IMR-90 (cell line): ENCODE data around the gene WDR90. TPM values are rescaled to one million over a fixed set of nuclear protein-coding genes. Genes with fewer than 3 reads are reported as not detected.

Experiments used
- ATAC-seq: fragments of 200-7000 bp; cut with Tn5 transposase; 2 replicates; pipeline ENCODE4 v1.9.1; 2020; ENCODE audit warnings: low read depth, mild to moderate bottlenecking, moderate library complexity
- BruUV-seq: library from RNA; stranded (reverse); fragments of 400-500 nt; replicated peaks from 2 replicates; lab custom pipeline; 2021; lab: Mats Ljungman, UMichigan
- CTCF ChIA-PET: fragments of 300-600 bp; formaldehyde crosslinking; extraction: SDS; loops from one replicate; lab custom pipeline; 2021; ENCODE audit warnings: antibody characterized with exemption; lab: Yijun Ruan, JAX
- POLR2A ChIA-PET: fragments of 300-600 bp; sonication (Branson Sonifier 250); formaldehyde crosslinking; loops from one replicate; lab custom pipeline; 2022; ENCODE audit warnings: antibody characterized with exemption; ENCODE audit not compliant: unreplicated experiment; lab: Charles Lee
- DNase-seq: peaks from one replicate; pipeline ENCODE4 v3.0.0; 2013
- H2AFZ ChIP-seq: replicated peaks from 2 replicates; pipeline ENCODE3; 2013; ENCODE audit warnings: low read length, mild to moderate bottlenecking; ENCODE audit not compliant: poor library complexity
- H2AK5ac ChIP-seq: 2 replicates; pipeline ENCODE4 v1.6.1; 2013; ENCODE audit warnings: low read depth, low read length, inconsistent platforms
- H2AK9ac ChIP-seq: replicated peaks from 2 replicates; pipeline ENCODE3; 2013; ENCODE audit warnings: mild to moderate bottlenecking, low read depth, low read length, moderate library complexity; ENCODE audit not compliant: poor library complexity
- H2BK120ac ChIP-seq: 2 replicates; pipeline ENCODE4 v1.6.1; 2013; ENCODE audit warnings: low read depth, low read length, inconsistent platforms
- H2BK15ac ChIP-seq: 3 replicates; pipeline ENCODE4 v1.6.1; 2013; ENCODE audit warnings: low read depth, low read length, inconsistent platforms
- H2BK20ac ChIP-seq: 2 replicates; pipeline ENCODE4 v1.6.1; 2013; ENCODE audit warnings: low read depth, mild to moderate bottlenecking, inconsistent platforms, low read length, moderate library complexity
- H2BK5ac ChIP-seq: 2 replicates; pipeline ENCODE4 v1.6.1; 2013; ENCODE audit warnings: mild to moderate bottlenecking, low read depth, low read length, inconsistent platforms; ENCODE audit not compliant: poor library complexity, severe bottlenecking
- H3K14ac ChIP-seq: replicated peaks from 2 replicates; pipeline ENCODE4 v1.6.1; 2013; ENCODE audit warnings: low read depth, low read length, inconsistent platforms
- H3K18ac ChIP-seq: 2 replicates; pipeline ENCODE4 v1.6.1; 2013; ENCODE audit warnings: low read depth, low read length, control low read depth
- H3K23ac ChIP-seq: 2 replicates; pipeline ENCODE4 v1.6.1; 2013; ENCODE audit warnings: low read depth, low read length, inconsistent platforms
- H3K27ac ChIP-seq: 2 replicates; pipeline ENCODE4 v1.5.1; 2013; ENCODE audit warnings: mild to moderate bottlenecking, control low read depth, low read length; ENCODE audit not compliant: insufficient read depth
- H3K27me3 ChIP-seq: 2 replicates; pipeline ENCODE4 v1.6.1; 2013; ENCODE audit warnings: low read length; ENCODE audit not compliant: control insufficient read depth, insufficient read depth
- H3K36me3 ChIP-seq: 2 replicates; pipeline ENCODE4 v1.6.1; 2013; ENCODE audit warnings: low read length, mixed read lengths; ENCODE audit not compliant: control insufficient read depth, insufficient read depth
- H3K4ac ChIP-seq: 2 replicates; pipeline ENCODE4 v1.6.1; 2013; ENCODE audit warnings: low read depth, low read length, inconsistent platforms
- H3K4me1 ChIP-seq: 2 replicates; pipeline ENCODE4 v1.6.1; 2013; ENCODE audit warnings: low read length, mixed read lengths; ENCODE audit not compliant: control insufficient read depth, insufficient read depth
- H3K4me2 ChIP-seq: 2 replicates; pipeline ENCODE4 v1.6.1; 2013; ENCODE audit warnings: low read depth, mild to moderate bottlenecking, control low read depth, low read length, moderate library complexity
- H3K4me3 ChIP-seq: 2 replicates; pipeline ENCODE4 v1.5.1; 2013; ENCODE audit warnings: low read depth, mild to moderate bottlenecking, control low read depth, low read length, moderate library complexity; ENCODE audit not compliant: insufficient read depth
- H3K56ac ChIP-seq: 2 replicates; pipeline ENCODE4 v1.6.1; 2013; ENCODE audit warnings: low read length, inconsistent platforms; ENCODE audit not compliant: insufficient read depth; ENCODE audit errors: extremely low read depth
- H3K79me1 ChIP-seq, 2 experiments: 2 replicates each; pipeline ENCODE4 v1.6.1; 2013; ENCODE audit warnings: low read length in 2 of 2, inconsistent platforms in 1 of 2, low read depth in 1 of 2
- H3K9ac ChIP-seq: 2 replicates; pipeline ENCODE4 v1.6.1; 2013; ENCODE audit warnings: low read depth, low read length, control low read depth
- H3K9me1 ChIP-seq: 2 replicates; pipeline ENCODE4 v1.6.1; 2013; ENCODE audit warnings: low read length, inconsistent platforms; ENCODE audit not compliant: insufficient read depth
- H3K9me3 ChIP-seq: 2 replicates; pipeline ENCODE4 v1.6.1; 2013; ENCODE audit warnings: low read length; ENCODE audit not compliant: control insufficient read depth, insufficient read depth
- H4K20me1 ChIP-seq: 2 replicates; pipeline ENCODE4 v1.6.1; 2013; ENCODE audit warnings: low read length, inconsistent platforms; ENCODE audit not compliant: insufficient read depth
- H4K5ac ChIP-seq: 2 replicates; pipeline ENCODE4 v1.6.1; 2013; ENCODE audit warnings: mild to moderate bottlenecking, low read depth, low read length, control low read depth
- H4K8ac ChIP-seq, 2 experiments: 2 replicates each; pipeline ENCODE4 v1.6.1; 2013; ENCODE audit warnings: low read depth in 2 of 2, low read length in 2 of 2, control low read depth in 1 of 2, inconsistent platforms in 1 of 2
- H4K91ac ChIP-seq: 2 replicates; pipeline ENCODE4 v1.6.1; 2013; ENCODE audit warnings: low read depth, low read length, inconsistent platforms; ENCODE audit not compliant: insufficient read depth
- BHLHE40 ChIP-seq: fragments of 150-350 bp; IDR thresholded peaks from 2 replicates; pipeline ENCODE4 v1.6.1; 2016; ENCODE audit warnings: mild to moderate bottlenecking, low read depth, low read length
- CEBPB ChIP-seq: IDR thresholded peaks from 2 replicates; pipeline ENCODE4 v1.6.1; 2012; ENCODE audit warnings: low read depth, low read length, improper control_type of control experiment
- CHD1 ChIP-seq: IDR thresholded peaks from 2 replicates; pipeline ENCODE4 v1.6.1; 2012; ENCODE audit warnings: low read depth, low read length, improper control_type of control experiment
- ELK1 ChIP-seq: fragments of 150-350 bp; IDR thresholded peaks from 2 replicates; pipeline ENCODE4 v1.6.1; 2016; ENCODE audit warnings: low read depth, mild to moderate bottlenecking, low read length, moderate library complexity, borderline replicate concordance
- MAZ ChIP-seq: IDR thresholded peaks from 2 replicates; pipeline ENCODE4 v1.6.1; 2012; ENCODE audit warnings: low read depth, mild to moderate bottlenecking, low read length, improper control_type of control experiment, moderate library complexity, borderline replicate concordance
- MXI1 ChIP-seq: IDR thresholded peaks from 2 replicates; pipeline ENCODE4 v1.6.1; 2012; ENCODE audit warnings: low read depth, mild to moderate bottlenecking, low read length, moderate library complexity, borderline replicate concordance
- NFE2L2 ChIP-seq: fragments of 150-350 bp; IDR thresholded peaks from 2 replicates; pipeline ENCODE4 v1.6.1; 2016; ENCODE audit warnings: low read depth, mild to moderate bottlenecking, low read length
- RAD21 ChIP-seq: IDR thresholded peaks from 2 replicates; pipeline ENCODE4 v1.6.1; 2012; ENCODE audit warnings: low read length, improper control_type of control experiment
- RCOR1 ChIP-seq: IDR thresholded peaks from 2 replicates; pipeline ENCODE4 v1.6.1; 2012; ENCODE audit warnings: mild to moderate bottlenecking, low read length, improper control_type of control experiment; ENCODE audit not compliant: insufficient replicate concordance
- RFX5 ChIP-seq: IDR thresholded peaks from 2 replicates; pipeline ENCODE4 v1.8.0; 2012; ENCODE audit warnings: low read depth, mild to moderate bottlenecking, low read length, moderate library complexity
- SMC3 ChIP-seq: fragments of 150-350 bp; IDR thresholded peaks from 2 replicates; pipeline ENCODE4 v1.6.1; 2016; ENCODE audit warnings: low read depth, mild to moderate bottlenecking, antibody characterized with exemption, low read length, moderate library complexity
- USF2 ChIP-seq: fragments of 150-350 bp; IDR thresholded peaks from 2 replicates; pipeline ENCODE4 v1.6.1; 2017; ENCODE audit warnings: mild to moderate bottlenecking, antibody characterized with exemption, low read length, low read depth
- WGBS, 2 experiments: methylation state at CpG; one replicate each; pipeline versions ENCODE4 v1.1.5 to v1.1.7; 2013; ENCODE audit warnings: missing lambda C conversion rate in 2 of 2; ENCODE audit not compliant: insufficient read length in 1 of 2; ENCODE audit errors: extremely low coverage in 2 of 2; 5-methylcytosine and 5-hydroxymethylcytosine counted together
- dilution Hi-C: fragments of 300-500 bp; cut with HindIII; formaldehyde crosslinking; loops from one replicate; pipeline ENCODE4 v1.14.3; 2018; ENCODE audit warnings: low sequenced_read_pairs; ENCODE audit not compliant: unreplicated experiment
- in situ Hi-C: fragments of 300-500 bp; cut with MboI; formaldehyde crosslinking; loops from 3 replicates; pipeline ENCODE4 v1.14.3; 2019; ENCODE audit warnings: low sequenced_read_pairs, inconsistent platforms, mixed read lengths
- intact Hi-C: fragments of 100-400 bp; cut with micrococcal nuclease; formaldehyde crosslinking; loops from 2 replicates; pipeline ENCODE4 v1.10.0; 2022
- polyA plus RNA-seq, 3 experiments: library from polyadenylated mRNA; depleted of rRNA; stranded (reverse); fragments of >200 nt; gene quantifications; 2 replicates each; pipeline ENCODE4 v1.2.3, GENCODE V29; 2012; ENCODE audit warnings: low replicate concordance in 1 of 3
- total RNA-seq: library from RNA; depleted of rRNA; stranded (reverse); fragments of >200 nt; gene quantifications from 2 replicates; pipeline ENCODE4 v1.2.3, GENCODE V29; 2012

The WDR90 gene
- total and polyA plus RNA-seq, 2 of the 4 experiments (the other 2 are of a cell fraction): 1.4 to 18.7 TPM

- in situ Hi-C loops (no loop called here), dilution Hi-C loops (no loop called here), intact Hi-C loops (loop anchor here (2.0 to 5.0 kb wide), 2 partner anchors 49 to 110 kb away; partner anchors contain the start of gene CAPN15)
- H3K14ac ChIP-seq: no peak overlapping the region
- no peak overlapping the region for H3K18ac ChIP-seq
- H3K4me3 ChIP-seq: peak overlapping the region; percentile 97
- no peak overlapping the region; the same call in 1 of the 2 replicates for H3K27ac ChIP-seq
- ATAC-seq (peak; percentile 70), DNase-seq (peak; percentile 81)
- H3K9me1 ChIP-seq: peaks cover 8% of the 10 kb centered on the region; the same call in 1 of the 2 replicates
- H3K23ac ChIP-seq: no peak overlapping the region
- ChIA-PET CTCF (no interaction called here), POLR2A (no interaction called here)
- H3K79me1 ChIP-seq: peaks cover 0 to 27% of the 10 kb centered on the region in 2 experiments; a peak in 2 of 4 replicates
- peaks cover 4% of the 10 kb centered on the region for H4K20me1 ChIP-seq
- peak overlapping the region; percentile 93; the same call in 1 of the 2 replicates for H3K9ac ChIP-seq
- no peak overlapping the region for H4K91ac ChIP-seq
- 0 out of 2 replicates have a peak overlapping the region, but pooled peaks have one; percentile 11 for H2AK5ac ChIP-seq
- H2BK20ac ChIP-seq: no peak overlapping the region
- H4K8ac ChIP-seq: peak overlapping the region in 1 of 2 experiments; percentile 70; a peak in 1 of 4 replicates
- H2BK5ac ChIP-seq: peak overlapping the region; percentile 97
- peak overlapping the region; percentile 100 for H2AFZ ChIP-seq
- H2BK120ac ChIP-seq: no peak overlapping the region
- no peaks in the 10 kb centered on the region for H3K27me3 ChIP-seq
- H2BK15ac ChIP-seq: no peak overlapping the region
- no peak overlapping the region for H3K56ac ChIP-seq
- peaks cover 11% of the 10 kb centered on the region for H3K4me1 ChIP-seq
- 29% methylated on average over 15 of the region's 53 CpGs; no CpG with 5 or more reads in 1 of the 2 experiments for WGBS, 2 experiments
- BruUV-seq: no TSS peak
- TF ChIP-seq RCOR1: no peak
- no peak for TF ChIP-seq RFX5
- no peak for TF ChIP-seq NFE2L2
- no peak for TF ChIP-seq MAZ
- no peak for TF ChIP-seq ELK1
- TF ChIP-seq USF2: no peak
- TF ChIP-seq MXI1: no peak
- no peak for TF ChIP-seq CEBPB
- no peak for TF ChIP-seq CHD1
- no peak for TF ChIP-seq RAD21
- no peak for TF ChIP-seq SMC3
- TF ChIP-seq BHLHE40: no peak
- no peaks in the 10 kb centered on the region for H3K9me3 ChIP-seq
- peak overlapping the region; percentile 69 for H3K4ac ChIP-seq
- H4K5ac ChIP-seq: peak overlapping the region; percentile 32; the same call in 1 of the 2 replicates
- peaks cover 12% of the 10 kb centered on the region; the same call in 1 of the 2 replicates for H3K36me3 ChIP-seq
- H2AK9ac ChIP-seq: peak overlapping the region; percentile 47
- peak overlapping the region; percentile 89 for H3K4me2 ChIP-seq
Observed at GRCh38 chr16:637081-638018, 11.8 kb upstream of the WDR90 start.
